ENCODE results near the gene RNU1-4.
"Not testable (repeated sequence)": the region's sequence is repeated elsewhere in the genome, so short reads cannot be mapped to it uniquely, and the experiment has no call there.

Gene RNU1-4

DNA sequence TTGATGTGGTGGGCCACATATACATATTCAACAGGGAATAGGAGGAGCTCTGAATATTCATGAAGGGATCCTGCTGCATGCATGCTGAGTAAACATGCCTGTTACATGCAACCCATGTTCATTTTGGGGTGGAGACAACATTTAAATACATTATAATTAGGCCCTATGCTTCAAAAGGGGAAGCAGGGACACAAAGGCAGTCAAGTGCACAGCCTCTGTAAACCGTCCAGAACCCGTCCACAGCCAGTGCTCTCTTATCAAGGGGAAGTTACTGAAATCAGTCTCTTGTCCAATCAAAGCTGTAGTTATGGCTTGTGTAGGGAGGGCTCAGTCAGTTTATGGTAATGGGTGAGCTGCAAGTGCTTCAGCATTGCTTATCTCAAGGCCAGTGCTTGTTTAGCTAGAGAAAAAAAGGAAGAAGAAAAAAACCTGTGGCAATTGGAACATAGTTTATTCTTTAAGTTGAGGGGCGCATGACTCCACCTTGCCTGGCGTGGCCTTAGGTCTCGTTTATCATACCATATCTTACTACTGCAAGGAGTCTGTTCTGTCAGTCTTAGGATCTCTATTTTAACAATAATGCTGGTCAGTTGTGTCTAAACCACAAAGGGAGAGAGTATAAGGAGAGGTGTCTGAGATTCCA lies 7.9 kb upstream of the RNU1-4 start:
- not testable (repeated sequence) for DNase-seq

DNA sequence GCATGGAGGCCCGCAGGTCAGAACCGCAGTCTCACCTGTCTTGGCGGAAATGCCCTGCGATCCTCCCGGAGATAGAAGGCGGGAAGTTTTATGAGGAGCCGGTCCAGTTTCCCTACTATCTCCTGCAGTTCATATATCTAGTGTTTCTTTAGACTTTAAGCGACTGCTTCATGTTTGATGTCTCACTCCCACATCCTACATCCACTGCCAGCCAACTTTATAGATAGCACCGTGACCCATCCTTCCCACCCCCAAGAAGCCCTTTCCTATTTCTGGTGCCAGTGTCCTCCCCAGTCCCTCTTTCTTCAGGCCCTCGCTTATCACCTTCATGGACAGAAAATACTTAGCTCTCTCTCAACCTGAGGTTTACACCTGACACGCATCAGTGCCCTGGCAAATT lies 914 bp downstream of the RNU1-4 start:
- DNase-seq = not testable (repeated sequence)

- not testable (repeated sequence) for DNase-seq
Measured at GRCh38 chr1:16747660-16748059, 7.3 kb downstream of the RNU1-4 start.

GRCh38 chr1:16748710-16749109 lies 8.4 kb downstream of the RNU1-4 start:
- DNase-seq = not testable (repeated sequence)

GRCh38 chr1:16749910-16750888 lies 9.9 kb downstream of the RNU1-4 start:
- not testable (repeated sequence) for DNase-seq

DNA sequence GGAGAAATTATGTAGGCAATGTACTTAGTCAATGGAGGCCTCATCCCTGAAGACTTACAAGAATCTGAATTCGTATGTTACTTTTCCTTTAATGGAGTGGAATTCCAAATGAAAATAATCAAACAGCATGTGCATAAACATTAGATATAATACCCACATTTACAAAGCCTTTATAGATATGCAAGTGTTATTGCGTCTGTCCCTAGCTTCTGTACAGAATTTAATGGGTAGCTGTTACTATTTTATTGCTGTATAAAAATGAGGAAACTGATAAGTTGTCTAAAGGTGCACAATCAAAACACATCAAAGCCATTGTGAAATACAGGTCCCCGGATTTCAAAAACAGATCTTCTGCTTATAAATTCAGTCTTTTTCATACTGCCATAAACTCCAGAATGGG lies 12.5 kb downstream of the RNU1-4 start:
- DNase-seq = not testable (repeated sequence)

- DNase-seq = not testable (repeated sequence)
Measured at GRCh38 chr1:16755385-16755784, 15.1 kb downstream of the RNU1-4 start.

DNA sequence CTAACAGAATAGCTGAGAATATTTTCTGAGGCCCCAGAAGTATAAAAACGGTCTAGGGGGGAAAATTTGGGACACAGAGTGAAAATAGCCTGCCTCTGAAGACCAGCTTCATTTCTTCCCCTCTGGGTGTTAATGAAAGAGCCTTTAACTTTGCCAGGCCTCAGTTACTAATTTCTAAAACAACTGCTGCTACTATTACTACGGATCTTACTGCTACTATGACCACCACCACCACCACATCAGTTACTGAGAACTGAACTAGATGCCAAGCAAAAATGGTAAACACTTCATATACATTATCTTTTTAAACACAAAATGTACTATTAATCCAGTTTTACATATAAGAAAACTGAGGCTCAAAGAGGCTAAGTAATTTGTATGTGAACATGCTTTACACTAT lies 15.6 kb downstream of the RNU1-4 start:
- DNase-seq = not testable (repeated sequence)

DNA sequence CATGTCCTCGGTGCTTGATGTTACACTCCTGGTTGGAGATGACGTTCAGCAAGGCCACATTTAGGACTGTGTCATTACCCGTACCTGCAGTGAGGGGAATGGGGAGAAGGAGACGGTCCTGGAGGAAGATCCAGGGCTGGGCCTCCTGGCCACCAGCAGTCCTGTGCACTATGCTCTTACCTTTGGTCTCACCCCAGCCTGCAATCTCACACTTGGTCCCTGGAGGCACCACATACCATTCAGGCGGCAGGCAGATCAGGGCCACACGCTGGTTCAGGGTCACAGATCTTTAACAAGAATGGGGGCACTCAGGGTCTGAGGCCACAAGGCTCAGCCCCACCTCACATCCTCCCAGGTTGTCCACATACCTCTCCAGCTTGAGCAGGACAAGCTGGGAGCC lies 17.3 kb downstream of the RNU1-4 start:
- not testable (repeated sequence) for DNase-seq

DNA sequence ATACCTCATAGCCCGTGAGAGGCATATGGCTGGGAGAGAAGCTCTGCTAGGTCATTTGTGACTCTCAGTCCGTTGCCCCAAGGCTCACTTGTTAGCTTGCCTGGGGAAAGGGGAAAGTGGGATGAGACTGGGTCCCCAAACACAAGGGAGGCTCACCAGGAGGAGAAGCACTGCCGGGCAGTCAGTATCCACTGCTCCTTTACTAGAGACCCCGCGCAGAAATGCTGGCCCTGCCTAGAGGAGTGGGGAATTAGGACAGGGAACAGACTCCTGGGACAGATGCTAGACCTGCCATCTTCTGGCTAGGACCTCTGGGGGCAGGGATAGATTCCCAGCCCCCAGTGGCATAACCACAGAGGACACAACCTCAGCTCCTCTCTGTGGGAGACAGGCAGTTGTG lies 17.7 kb downstream of the RNU1-4 start:
- not testable (repeated sequence) for DNase-seq

GRCh38 chr1:16759041-16759493 lies 18.8 kb downstream of the RNU1-4 start:
- DNase-seq = not testable (repeated sequence)

DNA sequence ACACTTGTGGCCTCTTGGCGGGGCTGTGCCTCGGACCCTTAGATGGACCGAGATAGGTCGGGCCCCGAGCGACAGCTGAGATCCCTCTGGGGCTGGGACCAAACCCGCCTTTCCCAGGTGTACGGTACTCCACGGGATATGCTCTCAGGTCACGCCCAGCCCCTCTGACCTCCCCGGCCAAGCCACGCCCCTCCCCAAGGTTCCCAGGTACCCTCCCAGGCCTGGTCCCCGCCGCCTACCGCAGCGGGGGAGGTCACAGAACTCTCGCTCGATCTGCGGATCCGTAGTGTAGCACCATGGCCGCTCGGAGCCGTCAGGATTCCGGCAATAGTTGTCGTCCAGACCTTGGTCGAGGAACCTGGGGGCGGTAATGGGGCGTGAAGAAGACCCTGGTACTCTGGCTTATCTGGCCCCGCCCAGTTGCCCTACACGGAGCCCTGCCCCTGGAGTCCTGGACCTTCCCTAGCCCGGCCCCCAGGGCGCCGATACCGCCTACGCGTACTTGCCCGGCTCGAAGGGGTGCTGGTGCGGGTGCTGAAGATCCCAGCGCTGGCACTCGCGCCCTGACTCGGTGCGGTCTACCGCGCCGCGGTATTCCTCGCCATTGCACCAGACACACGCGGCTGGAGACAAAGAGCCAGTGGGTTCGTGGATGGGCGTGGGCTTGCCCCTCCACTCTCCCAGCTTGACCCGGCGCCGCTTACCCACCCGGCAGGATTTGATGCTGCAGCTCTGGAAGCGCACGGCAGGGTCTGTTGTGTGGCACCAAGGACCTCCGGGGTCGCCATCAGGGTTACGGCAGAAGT lies 19.5 kb downstream of the RNU1-4 start:
- not testable (repeated sequence) for DNase-seq

- DNase-seq = not testable (repeated sequence)
Measured at GRCh38 chr1:16760456-16760765, 20.1 kb downstream of the RNU1-4 start.

GRCh38 chr1:16760801-16761200 lies 20.5 kb downstream of the RNU1-4 start:
- DNase-seq = not testable (repeated sequence)

DNA sequence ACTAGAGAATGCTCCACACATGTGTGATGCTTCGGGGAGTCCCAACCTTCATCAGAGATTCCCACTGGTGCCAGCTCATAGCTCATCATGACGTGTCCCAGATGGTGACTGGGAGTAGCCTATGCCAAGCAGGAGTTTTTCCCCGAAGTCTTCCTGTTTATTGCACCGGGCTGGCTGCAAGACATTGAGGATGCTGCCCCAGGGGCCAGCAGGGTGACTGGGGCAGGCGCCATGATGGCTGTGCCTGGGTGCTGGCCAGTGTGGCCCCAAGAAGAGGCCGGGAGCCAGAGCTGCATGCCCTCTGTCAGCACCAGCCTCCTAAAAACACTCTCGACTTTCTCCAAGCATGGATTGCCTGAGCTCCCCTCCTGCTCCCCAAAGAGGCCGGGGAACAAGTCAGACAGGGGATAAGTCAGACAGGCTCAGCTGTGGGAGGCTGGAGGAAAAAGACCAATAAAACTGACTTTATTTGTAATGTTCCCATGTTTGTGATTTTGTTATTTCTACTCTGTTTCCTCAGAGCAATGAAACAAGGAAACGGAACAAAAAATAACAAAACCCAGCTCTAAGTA lies 24.0 kb downstream of the RNU1-4 start:
- not testable (repeated sequence) for DNase-seq

- DNase-seq = not testable (repeated sequence)
Measured at GRCh38 chr1:16764820-16765655, 24.7 kb downstream of the RNU1-4 start.

- not testable (repeated sequence) for DNase-seq
Measured at GRCh38 chr1:16765731-16766605, 25.7 kb downstream of the RNU1-4 start.

DNA sequence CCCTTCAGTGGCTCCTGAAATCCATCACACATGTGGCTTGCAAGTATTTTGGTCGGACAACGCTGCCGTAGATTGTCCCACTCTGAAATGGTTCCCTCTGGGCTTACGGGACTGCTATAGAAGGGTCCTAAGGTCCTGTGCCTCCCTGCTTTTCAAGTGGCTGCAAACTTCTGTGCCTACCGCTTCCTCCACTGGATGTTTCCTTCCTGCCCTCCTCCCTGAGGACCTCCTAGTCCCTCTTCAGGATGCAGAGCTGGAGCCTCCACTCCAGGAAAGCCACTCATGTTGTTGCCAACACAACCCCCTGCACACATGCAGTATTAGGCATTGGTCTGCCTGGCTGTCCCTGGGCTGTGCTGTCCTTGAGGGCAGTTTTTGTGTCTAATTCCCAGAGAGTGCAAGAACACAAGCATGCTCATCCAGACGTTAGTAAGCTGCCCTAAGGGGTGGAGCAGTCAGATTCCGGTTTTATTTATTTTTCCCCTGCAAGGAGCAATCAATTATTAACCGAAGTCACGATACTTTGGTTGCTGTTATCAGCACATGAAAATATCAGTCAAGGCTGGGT lies 26.5 kb downstream of the RNU1-4 start:
- not testable (repeated sequence) for DNase-seq

DNA sequence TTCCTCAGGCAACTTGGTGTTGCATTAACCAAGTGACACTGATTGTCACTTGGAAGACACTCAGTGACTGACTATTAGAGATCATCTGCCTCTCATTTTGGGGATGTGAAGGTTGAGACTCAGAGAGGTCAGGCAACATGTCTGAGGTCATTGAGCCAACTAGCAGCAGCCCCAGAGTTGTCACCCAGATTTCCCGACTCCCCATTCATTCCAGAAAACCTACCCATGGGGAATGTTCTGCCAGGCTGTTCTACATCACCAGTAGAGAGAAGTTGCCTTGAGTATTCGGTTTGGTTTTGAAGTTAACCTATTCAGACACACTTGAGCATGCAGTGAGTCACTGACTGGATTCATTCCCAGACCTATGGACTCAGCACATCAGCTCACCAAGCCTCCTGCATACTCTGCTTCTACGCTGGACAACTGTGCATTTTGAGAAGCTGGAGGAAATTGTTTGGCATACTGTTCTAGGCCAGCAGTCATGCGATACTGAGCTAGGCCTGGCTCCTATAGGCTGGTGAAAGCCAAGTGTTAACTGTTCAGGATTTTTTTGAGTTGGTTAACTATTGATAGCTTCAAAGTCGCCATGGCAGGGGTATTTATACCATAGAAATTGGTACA lies 29.9 kb downstream of the RNU1-4 start:
- DNase-seq = not testable (repeated sequence)
